GM12874 (cell line): ENCODE results near the gene MIP.

Experiments used
- CTCF ChIP-seq: IDR thresholded peaks from 2 replicates; pipeline ENCODE4 v1.5.1; 2011; ENCODE audit warnings: low read depth, mild to moderate bottlenecking, control low read depth, low read length, moderate library complexity; ENCODE audit not compliant: insufficient read depth

Gene MIP

DNA sequence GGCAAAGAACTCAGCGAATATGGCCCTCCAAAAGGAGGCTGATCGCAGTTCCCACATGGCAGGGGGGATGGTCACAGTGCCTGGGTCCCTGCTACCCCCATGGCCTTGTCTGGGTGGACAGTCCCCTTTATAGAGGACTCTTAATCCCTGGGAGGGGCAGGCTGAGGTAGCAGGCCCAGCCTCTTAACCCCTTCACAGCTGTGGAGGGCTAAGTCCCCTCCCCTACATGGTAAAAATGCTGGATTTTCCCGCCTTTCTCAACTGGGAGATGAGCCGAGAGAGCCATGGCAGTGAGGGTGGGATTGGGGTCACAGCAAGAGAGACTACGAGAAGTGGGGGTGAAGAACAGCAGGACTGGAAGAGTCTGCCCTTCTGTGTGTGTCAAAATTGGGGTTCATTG lies at the start of gene MIP:
Gene MIP, minus strand, starts transcription at position 101 of the 400 bp plus-strand sequence. Its CDS starts 44 bp downstream, at position 57.
- TF ChIP-seq CTCF = no peak

DNA sequence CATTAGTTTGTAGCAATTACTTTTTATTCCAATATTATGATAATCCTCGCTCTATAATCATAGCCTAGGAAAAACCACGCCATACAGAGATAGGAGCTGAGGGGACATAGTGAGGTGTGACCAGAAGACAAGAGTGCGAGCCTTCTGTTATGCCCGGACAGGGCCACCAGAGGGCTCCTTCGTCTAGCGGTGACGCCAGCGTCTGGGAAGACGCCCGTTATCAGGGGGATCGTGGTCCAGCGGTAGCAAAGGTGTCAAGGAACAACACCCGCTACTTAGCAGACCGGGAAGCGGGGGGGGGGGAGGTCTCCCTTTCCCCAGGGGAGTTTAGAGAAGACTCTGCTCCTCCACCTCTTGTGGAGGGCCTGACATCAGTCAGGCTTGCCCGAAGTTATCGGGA lies 42.2 kb upstream of the MIP start:
- peak; percentile 51; the same call in 1 of the 2 replicates for TF ChIP-seq CTCF

DNA sequence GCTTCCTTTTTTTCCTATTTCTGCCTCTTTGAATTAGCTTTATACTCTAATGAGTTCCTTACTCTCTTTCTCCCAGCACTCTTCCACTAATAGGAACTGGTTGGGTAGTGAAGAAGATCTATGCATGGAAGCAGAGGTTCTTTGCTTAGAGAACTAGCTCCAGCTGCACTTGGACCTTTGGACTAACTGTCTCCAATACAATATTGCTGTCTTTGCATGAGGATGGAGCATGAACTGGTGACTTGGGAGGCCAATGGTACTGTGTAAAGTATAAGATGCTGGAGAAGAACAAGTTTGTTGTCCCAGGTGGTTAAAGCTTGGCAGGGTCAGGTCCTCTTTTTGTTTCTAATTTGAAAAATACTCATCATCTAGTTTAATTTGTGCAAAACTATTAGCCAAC lies 35.9 kb upstream of the MIP start:
- no peak for TF ChIP-seq CTCF

DNA sequence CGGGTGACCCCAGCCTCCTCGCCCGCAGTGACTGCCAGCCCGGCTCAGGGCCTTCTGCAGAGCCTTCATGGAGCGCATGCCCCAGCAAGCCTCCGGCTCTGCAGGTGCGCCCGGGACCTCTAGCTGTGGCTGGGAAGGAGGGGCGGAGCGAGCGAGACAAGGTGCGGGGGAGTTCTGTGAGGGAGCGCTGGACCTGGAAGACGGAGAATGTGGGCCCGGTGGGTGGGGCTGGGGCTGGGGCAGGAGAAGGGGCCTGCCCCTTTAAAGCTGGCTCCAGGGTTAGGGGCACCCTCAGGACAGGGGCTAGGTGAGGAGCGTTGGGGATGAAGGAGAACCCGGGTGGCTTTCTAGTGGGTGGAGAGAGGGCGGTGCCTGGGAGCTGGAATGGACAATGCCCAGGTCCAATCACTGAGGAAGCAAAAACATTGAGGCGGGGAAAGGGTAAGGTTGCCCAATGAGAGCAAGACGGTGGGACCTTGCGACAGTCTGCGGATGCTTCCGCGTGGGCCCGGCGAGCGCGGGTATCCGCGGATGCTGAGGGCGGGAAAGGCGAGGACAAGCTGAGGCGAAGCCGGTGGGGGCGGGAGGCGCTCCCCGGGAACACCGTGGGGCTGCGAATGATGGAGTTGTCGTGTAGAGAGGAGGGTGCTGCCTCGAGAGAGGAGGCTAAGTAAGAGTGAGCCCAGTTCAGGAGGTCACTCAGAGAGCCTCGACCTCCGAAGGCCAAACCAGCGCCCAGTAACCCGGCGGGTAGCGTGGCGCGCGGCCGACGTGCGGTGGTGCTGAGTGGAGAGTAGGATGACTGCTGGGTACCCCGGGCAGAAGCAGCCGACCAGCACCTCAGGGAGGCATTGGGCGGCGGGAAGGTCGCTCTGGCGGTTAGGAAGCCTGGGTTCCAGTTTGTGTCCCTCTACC lies 33.8 kb upstream of the MIP start, which contains the start of gene GLS2:
Gene GLS2, minus strand, starts transcription at position 121 of the 915 bp plus-strand sequence. Its CDS starts 43 bp downstream, at position 78.
- no peak for TF ChIP-seq CTCF

DNA sequence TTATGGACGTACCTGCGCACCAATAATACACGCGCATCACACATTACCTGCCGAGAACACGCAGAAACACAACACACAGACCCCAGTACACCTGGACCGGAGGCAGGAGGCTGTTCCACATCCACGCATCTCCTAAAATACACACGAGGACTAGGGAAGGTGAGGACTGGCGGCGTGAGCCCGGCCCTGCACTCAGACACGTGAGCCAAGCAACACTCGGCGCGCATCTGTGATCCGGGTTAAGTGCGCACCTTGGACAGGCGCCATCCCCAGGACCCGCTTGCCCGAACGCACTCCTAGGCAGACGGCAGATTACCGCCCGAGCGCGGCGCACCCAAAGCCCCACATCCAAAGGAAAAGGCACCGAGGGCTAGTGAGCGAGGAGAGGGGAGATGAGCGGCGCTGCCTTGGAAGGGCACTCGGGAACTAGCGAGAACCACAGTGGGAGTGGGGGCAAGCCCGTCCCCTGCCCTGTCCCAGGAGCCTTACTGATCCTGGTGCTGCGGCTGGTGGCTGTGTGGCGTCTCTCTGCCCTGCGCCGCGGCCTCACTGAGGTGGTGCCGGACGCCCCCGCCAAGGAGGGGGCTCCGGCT lies 33.1 kb upstream of the MIP start:
- no peak for TF ChIP-seq CTCF

GRCh38 chr12:56486694-56487093 lies 32.2 kb upstream of the MIP start:
- no peak for TF ChIP-seq CTCF

DNA sequence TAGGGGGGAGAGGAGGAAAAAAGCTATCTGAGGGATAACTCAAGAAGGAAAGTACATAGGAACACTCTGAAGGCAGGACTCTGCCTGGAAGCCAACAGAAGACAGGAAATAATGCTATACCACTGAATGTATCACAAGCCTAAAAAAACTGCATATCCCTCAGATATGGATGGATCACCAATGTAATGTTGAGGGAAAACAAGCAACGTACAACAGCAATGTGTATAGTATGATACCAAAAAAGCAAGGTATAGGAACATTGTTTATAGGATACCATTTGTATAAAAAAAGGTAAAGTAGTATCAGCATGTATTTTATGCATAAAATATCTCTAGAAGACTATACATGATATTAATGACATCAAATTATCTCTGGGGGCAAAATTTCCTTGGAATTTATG lies 30.1 kb upstream of the MIP start:
- TF ChIP-seq CTCF = no peak
